Measurements from ENCODE around the gene TMEM131.

GRCh38 chr2:97948926-97949325 is 46.8 kb downstream of the TMEM131 start:
- no peak for TF ChIP-seq CTCF (IDR thresholded peaks at IDR 0.05)
- no peak for TF ChIP-seq ZNF423 (CRISPR knock-in tag; IDR thresholded peaks at IDR 0.05)
- no peak for TF ChIP-seq MAX (CRISPR knock-in tag; IDR thresholded peaks at IDR 0.05)
- no peak for TF ChIP-seq HMGXB4 (CRISPR knock-in tag; IDR thresholded peaks at IDR 0.05)
- TF ChIP-seq ERG (CRISPR knock-in tag; IDR thresholded peaks at IDR 0.05) = no peak
- no peak for TF ChIP-seq NR2C2 (CRISPR knock-in tag; IDR thresholded peaks at IDR 0.05)
- TF ChIP-seq TCF7 (CRISPR knock-in tag; IDR thresholded peaks at IDR 0.05; ENCODE audit: low read depth) = no peak
- TF ChIP-seq FOXP4 (CRISPR knock-in tag; IDR thresholded peaks at IDR 0.05) = no peak

Measured in WTC11 (cell line).